Natural killer cell (primary cell): Measurements from ENCODE around the gene OPRM1. TPM values are rescaled to one million over a fixed set of nuclear protein-coding genes. Genes with fewer than 3 reads are reported as not detected.

Source experiments
- ATAC-seq, 3 donors: fragments of 150-1000 bp in 2 of 3; fragments of 200-7000 bp in 1 of 3; cut with Tn5 transposase; 1 replicate in 1 of 3; 2 replicates in 2 of 3; pipeline ENCODE4 v1.10.0; 2021; ENCODE audit warnings: mild to moderate bottlenecking in 2 of 3, moderate library complexity in 2 of 3
- DNase-seq, 2 donors: peaks; one replicate each; pipeline versions ENCODE4 v3.0.0 to v3.0.0-alpha.2; 2013 to 2021; ENCODE audit warnings: mixed read lengths in 1 of 2
- H3K27ac ChIP-seq: one replicate; pipeline ENCODE4 v1.5.1; 2013; ENCODE audit warnings: mild to moderate bottlenecking, low read length
- H3K27me3 ChIP-seq: one replicate; pipeline ENCODE4 v1.6.1; 2013; ENCODE audit warnings: low read length; ENCODE audit not compliant: control insufficient read depth, insufficient read depth
- H3K36me3 ChIP-seq: one replicate; pipeline ENCODE4 v1.6.1; 2013; ENCODE audit warnings: low read length; ENCODE audit not compliant: control insufficient read depth, insufficient read depth
- H3K4me1 ChIP-seq: one replicate; pipeline ENCODE4 v1.6.1; 2013; ENCODE audit warnings: low read length; ENCODE audit not compliant: control insufficient read depth, insufficient read depth
- H3K4me3 ChIP-seq: one replicate; pipeline ENCODE4 v1.5.1; 2013; ENCODE audit warnings: low read length
- H3K9me3 ChIP-seq: one replicate; pipeline ENCODE4 v1.6.1; 2013; ENCODE audit warnings: low read length; ENCODE audit not compliant: control insufficient read depth, insufficient read depth
- H3K27ac Mint-ChIP-seq, 2 donors: one replicate each; pipeline ENCODE4 v1.8.0; 2022; ENCODE audit warnings: mild to moderate bottlenecking in 2 of 2, mixed read lengths in 2 of 2, moderate library complexity in 1 of 2
- H3K27me3 Mint-ChIP-seq, 2 donors: one replicate each; pipeline ENCODE4 v1.8.0; 2022; ENCODE audit warnings: low read depth in 2 of 2, mixed read lengths in 2 of 2
- H3K36me3 Mint-ChIP-seq: one replicate; pipeline ENCODE4 v1.8.0; 2022; ENCODE audit warnings: mixed read lengths
- H3K4me1 Mint-ChIP-seq, 2 donors: one replicate each; pipeline ENCODE4 v1.8.0; 2022; ENCODE audit warnings: mixed read lengths in 2 of 2
- H3K4me3 Mint-ChIP-seq: one replicate; pipeline ENCODE4 v1.8.0; 2022; ENCODE audit warnings: mild to moderate bottlenecking, moderate library complexity, mixed read lengths
- H3K9me3 Mint-ChIP-seq, 2 donors: one replicate each; pipeline ENCODE4 v1.8.0; 2022; ENCODE audit warnings: mixed read lengths in 2 of 2
- CTCF ChIP-seq: fragments of 200-600 bp; IDR thresholded peaks from one replicate; pipeline ENCODE4 v1.8.0; 2022; ENCODE audit warnings: antibody characterized with exemption
- WGBS: methylation state at CpG from one replicate; pipeline ENCODE4 v1.1.7; 2013; ENCODE audit warnings: missing lambda C conversion rate; ENCODE audit not compliant: insufficient coverage; 5-methylcytosine and 5-hydroxymethylcytosine counted together
- intact Hi-C: fragments of 100-400 bp; cut with micrococcal nuclease; formaldehyde crosslinking; loops from one replicate; pipeline ENCODE4 v1.14.2; 2022
- total RNA-seq, 4 donors: library from RNA; stranded (reverse); fragments of 120-200 nt in 1 of 4; gene quantifications; one replicate each; pipeline versions ENCODE4 v1.2.3 to v1.2.4, GENCODE V29; 2013 to 2022

OPRM1 gene
- total RNA-seq, 3 donors from 2014 or later (not counting 1 experiment from before 2014, with no cell fraction given): not detected

GRCh38 chr6:154230393-154230792, 191.4 kb downstream of the OPRM1 start:
- Histone ChIP-seq H3K27me3 (no peaks in the 10 kb centered on the region), H3K27ac (peak overlapping the region; percentile 61), H3K9me3 (no peaks in the 10 kb centered on the region), H3K4me3 (peak overlapping the region; percentile 19), H3K36me3 (no peaks in the 10 kb centered on the region), H3K4me1 (peaks cover 34% of the 10 kb centered on the region)
- TF ChIP-seq CTCF: no peak
- Mint-ChIP-seq H3K4me1 (peaks cover 70 to 71% of the 10 kb centered on the region in 2 donors), H3K36me3 (no peaks in the 10 kb centered on the region), H3K9me3 (no peaks in the 10 kb centered on the region), H3K27me3 (no peaks in the 10 kb centered on the region), H3K27ac (peak overlapping the region; percentile 76 to 92), H3K4me3 (peak overlapping the region; percentile 91)
- 51% methylated on average over 2 of the region's 3 CpGs for WGBS
- intact Hi-C loops: loop anchor here (5.0 kb wide), 2 partner anchors 47 to 73 kb away; no protein-coding TSS in a partner anchor
- no peak for DNase-seq
- no peak for ATAC-seq

GRCh38 chr6:154230910-154231595, 192.0 kb downstream of the OPRM1 start:
- no peaks in the 10 kb centered on the region for H3K27me3 Mint-ChIP-seq
- peak overlapping the region; percentile 91 for H3K4me3 Mint-ChIP-seq
- peak overlapping the region; percentile 76 to 92 for H3K27ac Mint-ChIP-seq
- TF ChIP-seq CTCF: no peak
- H3K27ac ChIP-seq: peak overlapping the region; percentile 66
- H3K9me3 Mint-ChIP-seq: no peaks in the 10 kb centered on the region
- WGBS: 74% methylated on average over 5 of the region's 5 CpGs
- intact Hi-C loops: loop anchor here (5.0 kb wide), 2 partner anchors 46 to 74 kb away; no protein-coding TSS in a partner anchor
- DNase-seq (peak in 1 of 2 donors; percentile 40), ATAC-seq (peak; percentile 46 to 70 (median 64))
- H3K27me3 ChIP-seq: no peaks in the 10 kb centered on the region
- H3K4me1 ChIP-seq: peaks cover 34% of the 10 kb centered on the region
- no peaks in the 10 kb centered on the region for H3K36me3 ChIP-seq
- H3K9me3 ChIP-seq: no peaks in the 10 kb centered on the region
- peaks cover 69 to 70% of the 10 kb centered on the region in 2 donors for H3K4me1 Mint-ChIP-seq
- no peak overlapping the region for H3K4me3 ChIP-seq
- no peaks in the 10 kb centered on the region for H3K36me3 Mint-ChIP-seq

GRCh38 chr6:154232013-154232910, 193.2 kb downstream of the OPRM1 start:
- Mint-ChIP-seq H3K27me3 (no peaks in the 10 kb centered on the region), H3K36me3 (no peaks in the 10 kb centered on the region), H3K9me3 (no peaks in the 10 kb centered on the region), H3K4me3 (peak overlapping the region; percentile 91), H3K4me1 (peaks cover 73 to 74% of the 10 kb centered on the region in 2 donors), H3K27ac (peak overlapping the region; percentile 76 to 92)
- DNase-seq: peak in 1 of 2 donors; percentile 59
- intact Hi-C loops: loop anchor here (1.0 to 5.0 kb wide), 3 partner anchors 15 to 75 kb away; no protein-coding TSS in a partner anchor
- Histone ChIP-seq H3K27me3 (no peaks in the 10 kb centered on the region), H3K4me3 (no peak overlapping the region), H3K9me3 (no peaks in the 10 kb centered on the region), H3K4me1 (peaks cover 34% of the 10 kb centered on the region), H3K27ac (peak overlapping the region; percentile 66), H3K36me3 (no peaks in the 10 kb centered on the region)
- peak; percentile 51 to 72 (median 63) for ATAC-seq
- no peak for TF ChIP-seq CTCF
- WGBS: 57% methylated on average over 4 of the region's 7 CpGs
